T-helper 2 cell (primary cell): ENCODE results near the gene FAM83C.
A peak's percentile ranks its signal among the peaks of the same experiment; 100 is the strongest.
"Not testable (repeated sequence)": the region's sequence is repeated elsewhere in the genome, so short reads cannot be mapped to it uniquely, and the experiment has no call there.

Experiments
- DNase-seq, 5 experiments: peaks; one replicate each; pipeline versions ENCODE4 v3.0.0 to v3.0.0-alpha.2; 2012 to 2022

The FAM83C gene

GRCh38 chr20:35318502-35319157 is 26.4 kb upstream of the FAM83C start:
- DNase-seq: no peak

- no peak for DNase-seq
Measured at GRCh38 chr20:35317416-35318210, 25.4 kb upstream of the FAM83C start.

GRCh38 chr20:35316086-35316485 is 23.9 kb upstream of the FAM83C start:
- no peak for DNase-seq

GRCh38 chr20:35315632-35316020 is 23.4 kb upstream of the FAM83C start:
- not testable (repeated sequence) for DNase-seq

GRCh38 chr20:35314816-35315631 is 22.8 kb upstream of the FAM83C start:
- no peak for DNase-seq

- DNase-seq: peak in 1 of 5 experiments; percentile 29
Measured at GRCh38 chr20:35312318-35312717, 20.1 kb upstream of the FAM83C start.

- DNase-seq: no peak
Measured at GRCh38 chr20:35311822-35312221, 19.6 kb upstream of the FAM83C start.

- DNase-seq: peak in 2 of 5 experiments; percentile 43 to 72
Measured at GRCh38 chr20:35311409-35311808, 19.2 kb upstream of the FAM83C start.

- DNase-seq: no peak
Measured at GRCh38 chr20:35307666-35308653, 15.7 kb upstream of the FAM83C start.

- DNase-seq: peak in 1 of 5 experiments; percentile 32
Measured at GRCh38 chr20:35306931-35307517, 14.8 kb upstream of the FAM83C start.

GRCh38 chr20:35305682-35306556 is 13.7 kb upstream of the FAM83C start:
- peak in 2 of 5 experiments; percentile 65 for DNase-seq

GRCh38 chr20:35304956-35305355 is 12.7 kb upstream of the FAM83C start:
- no peak for DNase-seq

- DNase-seq: peak; percentile 34 to 89 (median 71)
Measured at GRCh38 chr20:35303735-35304491, 11.7 kb upstream of the FAM83C start.

- no peak for DNase-seq
Measured at GRCh38 chr20:35303382-35303734, 11.1 kb upstream of the FAM83C start.

- peak in 1 of 5 experiments; percentile 54 for DNase-seq
Measured at GRCh38 chr20:35302421-35303335, 10.5 kb upstream of the FAM83C start.

- no peak for DNase-seq
Measured at GRCh38 chr20:35301426-35301825, 9.2 kb upstream of the FAM83C start.

- no peak for DNase-seq
Measured at GRCh38 chr20:35300469-35301262, 8.4 kb upstream of the FAM83C start.

GRCh38 chr20:35299780-35300179 is 7.6 kb upstream of the FAM83C start:
- no peak for DNase-seq
